Nephron (organoid): ENCODE measurements around the gene NHLH2.

Experiments used
- H3K27ac Mint-ChIP-seq, 3 experiments: 2 replicates each; pipeline ENCODE4 v1.8.0; 2020; ENCODE audit warnings: mixed read lengths in 3 of 3, mild to moderate bottlenecking in 2 of 3, moderate library complexity in 1 of 3
- H3K27me3 Mint-ChIP-seq: 2 replicates; pipeline ENCODE4 v1.8.0; 2021; ENCODE audit warnings: low read depth, mild to moderate bottlenecking, moderate library complexity, mixed read lengths
- H3K36me3 Mint-ChIP-seq: 2 replicates; pipeline ENCODE4 v1.8.0; 2020; ENCODE audit warnings: low read depth, mixed read lengths
- H3K4me1 Mint-ChIP-seq: 2 replicates; pipeline ENCODE4 v1.8.0; 2020; ENCODE audit warnings: mixed read lengths
- H3K4me3 Mint-ChIP-seq, 3 experiments: 2 replicates each; pipeline ENCODE4 v1.8.0; 2020; ENCODE audit warnings: mild to moderate bottlenecking in 3 of 3, mixed read lengths in 3 of 3, moderate library complexity in 2 of 3
- H3K9me3 Mint-ChIP-seq: 2 replicates; pipeline ENCODE4 v1.8.0; 2020; ENCODE audit warnings: mixed read lengths
- CTCF ChIP-seq, 3 experiments: fragments of 200-600 bp; sonication (generic); IDR thresholded peaks; one replicate each; pipeline ENCODE4 v1.5.0; 2021; ENCODE audit warnings: antibody characterized with exemption in 3 of 3; ENCODE audit not compliant: unreplicated experiment in 3 of 3

Gene NHLH2

GRCh38 chr1:115807723-115808122 lies 33.2 kb downstream of the NHLH2 start:
- Mint-ChIP-seq H3K4me3 (no peak overlapping the region), H3K27ac (no peak overlapping the region), H3K4me1 (no peaks in the 10 kb centered on the region), H3K27me3 (no peaks in the 10 kb centered on the region), H3K36me3 (no peaks in the 10 kb centered on the region), H3K9me3 (no peaks in the 10 kb centered on the region)
- peak; percentile 54 to 72 (median 70) for TF ChIP-seq CTCF (IDR thresholded peaks at IDR 0.05; ENCODE audit: unreplicated experiment in 3 of 3)

GRCh38 chr1:115805597-115805996 lies 35.3 kb downstream of the NHLH2 start:
- Mint-ChIP-seq H3K27ac (no peak overlapping the region), H3K9me3 (no peaks in the 10 kb centered on the region), H3K4me1 (no peaks in the 10 kb centered on the region), H3K27me3 (peaks cover 3% of the 10 kb centered on the region), H3K4me3 (no peak overlapping the region), H3K36me3 (no peaks in the 10 kb centered on the region)
- no peak for TF ChIP-seq CTCF (IDR thresholded peaks at IDR 0.05; ENCODE audit: unreplicated experiment in 3 of 3)

- Mint-ChIP-seq H3K4me3 (no peak overlapping the region), H3K27me3 (peaks cover 3% of the 10 kb centered on the region), H3K27ac (peak overlapping the region in 1 of 3 experiments; percentile 28), H3K4me1 (no peaks in the 10 kb centered on the region), H3K36me3 (no peaks in the 10 kb centered on the region), H3K9me3 (no peaks in the 10 kb centered on the region)
- TF ChIP-seq CTCF (IDR thresholded peaks at IDR 0.05; ENCODE audit: unreplicated experiment in 3 of 3), result no peak
Measured at GRCh38 chr1:115802416-115802815, 38.5 kb downstream of the NHLH2 start.

- H3K4me3 Mint-ChIP-seq, result no peak overlapping the region
- no peak overlapping the region for H3K27ac Mint-ChIP-seq
- no peaks in the 10 kb centered on the region for H3K4me1 Mint-ChIP-seq
- no peak for TF ChIP-seq CTCF (IDR thresholded peaks at IDR 0.05; ENCODE audit: unreplicated experiment in 3 of 3)
- peaks cover 3% of the 10 kb centered on the region for H3K27me3 Mint-ChIP-seq
- H3K9me3 Mint-ChIP-seq, result no peaks in the 10 kb centered on the region
- no peaks in the 10 kb centered on the region for H3K36me3 Mint-ChIP-seq
Measured at GRCh38 chr1:115797486-115797885, 43.4 kb downstream of the NHLH2 start.

DNA sequence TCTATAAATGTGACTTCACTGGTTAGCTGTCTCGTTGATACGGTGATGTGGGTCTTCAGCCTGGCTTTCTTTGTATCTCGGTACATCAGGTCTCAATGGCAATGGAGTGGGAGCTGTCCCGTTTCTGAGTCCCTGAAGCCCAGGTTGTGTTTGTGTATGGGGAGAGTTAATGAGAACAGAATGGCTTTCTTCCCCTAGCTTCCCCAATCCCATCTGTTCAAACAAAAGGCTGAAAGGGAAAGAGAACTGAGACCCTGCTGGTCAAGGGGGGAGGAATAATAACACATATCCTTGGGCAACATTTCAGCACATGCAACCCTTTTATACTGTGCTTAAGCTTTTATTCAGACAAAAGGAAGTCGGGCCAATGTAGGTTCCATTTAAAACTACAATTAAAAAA lies 44.0 kb downstream of the NHLH2 start:
- Mint-ChIP-seq H3K27ac (no peak overlapping the region), H3K9me3 (no peaks in the 10 kb centered on the region), H3K36me3 (no peaks in the 10 kb centered on the region), H3K4me3 (no peak overlapping the region), H3K27me3 (peaks cover 3% of the 10 kb centered on the region), H3K4me1 (no peaks in the 10 kb centered on the region)
- no peak for TF ChIP-seq CTCF (IDR thresholded peaks at IDR 0.05; ENCODE audit: unreplicated experiment in 3 of 3)

GRCh38 chr1:115796036-115796435 lies 44.9 kb downstream of the NHLH2 start:
- TF ChIP-seq CTCF (IDR thresholded peaks at IDR 0.05; ENCODE audit: unreplicated experiment in 3 of 3), result no peak
- no peak overlapping the region for H3K27ac Mint-ChIP-seq
- no peaks in the 10 kb centered on the region for H3K4me1 Mint-ChIP-seq

More at GRCh38 chr1:115796036-115796435, 44.9 kb downstream of the NHLH2 start:
- Mint-ChIP-seq H3K4me3 (no peak overlapping the region), H3K27me3 (no peaks in the 10 kb centered on the region), H3K9me3 (no peaks in the 10 kb centered on the region), H3K36me3 (no peaks in the 10 kb centered on the region)
